Stimulated activated CD8-positive, alpha-beta memory T cell treated with anti-CD3 and anti-CD28 coated beads, Interleukin-12 subunit alpha, Interleukin-12 subunit beta, amount 100 ng/mL, for 4 hours (primary cell): ENCODE measurements around the gene TBX18.

ENCODE experiments used
- DNase-seq: peaks from one replicate; pipeline ENCODE4 v3.0.0-alpha.2; 2020; ENCODE audit warnings: low read depth

Gene TBX18

DNA sequence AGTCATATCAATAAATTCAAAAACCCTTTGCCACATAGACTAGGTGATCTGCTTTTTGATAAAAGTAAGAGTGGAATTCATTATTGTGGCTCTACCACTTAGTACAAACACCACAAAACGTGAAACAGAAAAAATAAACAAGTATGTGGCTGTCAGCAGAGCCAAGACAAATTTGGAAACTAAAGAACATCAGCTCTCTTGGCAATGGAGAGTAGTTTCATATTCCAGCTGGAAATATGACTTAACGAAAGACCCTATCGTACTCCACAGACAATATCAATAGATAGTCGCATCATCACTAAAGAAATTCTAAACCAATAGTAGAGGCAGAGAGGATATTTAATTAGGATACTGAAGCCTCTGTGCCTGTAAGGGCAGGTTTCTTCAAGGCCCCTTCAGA, 20.8 kb downstream of the TBX18 start:
- DNase-seq = no peak

DNA sequence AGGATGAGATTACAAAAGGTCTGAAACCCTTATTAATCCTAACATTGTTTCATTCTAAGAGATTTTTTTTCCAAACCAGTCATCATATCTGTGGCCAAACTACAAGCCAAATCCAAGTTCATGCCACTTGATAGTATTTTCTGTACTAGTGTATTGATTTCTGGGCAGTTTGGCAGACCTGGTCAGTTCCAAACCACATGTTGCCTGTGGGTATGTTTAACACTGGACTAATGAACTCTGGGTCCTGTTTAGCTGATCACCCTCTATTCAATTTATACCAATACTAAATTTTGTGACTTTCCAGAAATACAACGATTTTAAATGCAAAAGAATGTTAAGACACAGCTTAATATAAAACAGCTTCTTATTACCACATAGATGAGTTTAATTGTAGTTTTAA, 24.0 kb downstream of the TBX18 start:
- DNase-seq = no peak

DNA sequence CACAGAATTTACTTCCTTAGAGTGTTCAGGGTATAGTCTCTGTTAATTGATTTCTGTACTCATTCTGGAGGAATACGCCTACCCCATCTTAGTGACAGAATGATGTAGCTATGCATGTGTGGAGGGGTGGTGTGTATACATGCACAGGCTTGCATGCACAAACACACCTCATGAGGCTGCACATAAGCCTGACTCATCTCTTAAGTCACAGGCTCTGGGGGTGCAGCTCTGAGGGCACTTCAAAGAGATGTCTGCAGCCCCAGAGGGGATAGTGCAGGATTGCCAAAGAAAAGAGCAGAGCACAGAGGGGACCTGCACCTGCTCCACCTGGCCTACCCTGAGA, 24.6 kb downstream of the TBX18 start:
- no peak for DNase-seq

DNA sequence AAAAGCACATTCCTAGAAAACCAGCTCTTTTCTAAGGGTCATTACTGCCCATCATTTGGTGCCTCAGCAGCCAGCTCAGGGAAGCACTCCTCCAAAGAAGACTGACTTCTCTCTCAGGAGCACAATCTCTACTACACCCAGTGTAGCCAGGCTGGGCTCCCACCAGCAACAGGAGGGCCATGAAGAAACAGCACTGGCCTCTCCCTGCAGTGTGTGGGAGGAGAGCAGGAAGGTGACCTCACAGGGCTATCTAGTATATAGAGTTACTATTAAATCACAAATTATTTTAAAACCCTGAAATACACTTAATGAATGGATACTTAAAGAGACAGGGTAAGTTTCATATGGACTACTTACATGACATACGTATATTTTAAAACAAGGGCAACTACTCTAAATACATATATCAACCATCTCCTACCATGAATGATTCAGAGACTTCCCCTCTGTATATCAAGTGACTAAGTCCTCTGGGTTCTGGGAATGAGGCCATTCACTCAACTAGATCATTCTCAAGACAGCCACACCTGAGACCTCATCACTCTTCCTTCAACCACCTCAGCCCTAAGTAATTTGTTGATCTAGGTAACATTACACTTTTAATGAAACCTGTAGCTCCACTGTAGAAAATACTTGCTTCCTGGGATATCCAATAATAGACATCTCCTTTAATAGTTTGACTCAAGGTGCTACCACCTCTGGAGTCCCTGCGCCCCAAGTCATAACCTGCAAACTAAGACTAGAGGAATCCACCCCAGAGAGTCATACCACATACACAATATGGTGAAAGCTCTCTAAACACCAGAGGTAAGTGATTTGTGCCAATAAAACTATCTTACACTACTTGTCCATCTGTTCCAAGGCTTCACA, 25.2 kb downstream of the TBX18 start:
- no peak for DNase-seq

DNA sequence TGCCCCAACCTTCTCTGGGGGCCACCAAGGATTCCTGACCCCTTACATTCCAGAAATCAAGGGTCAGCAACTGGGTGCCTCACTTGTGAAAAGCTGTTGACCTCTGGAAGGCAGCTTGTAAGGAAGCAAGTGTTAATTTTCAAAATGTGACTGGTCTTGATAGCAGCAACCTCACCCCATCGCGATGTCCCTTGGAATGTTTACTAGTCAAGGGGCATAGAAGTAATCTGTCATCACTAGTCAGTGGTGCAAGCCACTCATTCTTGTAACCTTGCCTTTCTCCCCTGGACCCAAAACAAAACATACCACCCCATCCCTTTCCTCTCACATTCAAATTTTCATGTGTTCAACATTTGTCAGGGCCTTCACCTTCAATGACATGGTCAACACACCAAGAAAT, 30.5 kb downstream of the TBX18 start:
- DNase-seq = no peak

DNA sequence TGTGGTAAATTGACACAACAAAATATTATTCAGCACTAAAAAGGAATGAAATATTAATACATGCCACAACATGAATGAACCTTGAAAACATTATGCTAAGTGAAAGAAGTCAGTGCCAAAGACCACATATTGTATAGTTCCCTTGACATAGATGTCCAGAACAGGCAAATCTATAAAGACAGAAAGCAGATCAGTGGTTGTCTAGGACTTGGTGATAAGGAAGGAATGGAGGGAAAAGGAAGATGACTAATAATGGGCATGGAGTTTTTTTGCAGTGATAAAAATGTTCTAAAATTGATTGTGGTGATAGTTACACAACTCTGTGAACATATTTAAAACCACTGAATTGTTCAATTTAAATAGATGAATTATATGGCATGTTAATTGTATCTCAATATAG, 32.5 kb downstream of the TBX18 start:
- DNase-seq = no peak

DNA sequence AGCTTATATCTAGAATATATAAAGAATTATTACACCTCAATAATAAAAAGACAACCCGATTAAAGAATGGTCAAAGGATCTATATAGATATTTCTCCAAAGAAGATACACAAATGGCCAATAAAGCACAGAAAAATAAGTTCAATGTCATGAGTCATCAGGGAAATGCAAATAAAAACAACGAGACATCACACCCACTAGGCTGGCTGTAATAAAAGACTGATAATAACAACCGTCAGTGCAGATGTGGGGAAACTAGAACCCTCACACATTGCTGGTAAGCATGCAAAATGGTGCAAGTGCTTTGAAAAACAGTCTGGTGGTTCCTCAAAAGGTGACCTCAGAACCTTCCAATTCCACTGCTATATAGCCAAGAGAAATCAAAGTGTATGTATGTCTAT, 33.0 kb downstream of the TBX18 start:
- no peak for DNase-seq

DNA sequence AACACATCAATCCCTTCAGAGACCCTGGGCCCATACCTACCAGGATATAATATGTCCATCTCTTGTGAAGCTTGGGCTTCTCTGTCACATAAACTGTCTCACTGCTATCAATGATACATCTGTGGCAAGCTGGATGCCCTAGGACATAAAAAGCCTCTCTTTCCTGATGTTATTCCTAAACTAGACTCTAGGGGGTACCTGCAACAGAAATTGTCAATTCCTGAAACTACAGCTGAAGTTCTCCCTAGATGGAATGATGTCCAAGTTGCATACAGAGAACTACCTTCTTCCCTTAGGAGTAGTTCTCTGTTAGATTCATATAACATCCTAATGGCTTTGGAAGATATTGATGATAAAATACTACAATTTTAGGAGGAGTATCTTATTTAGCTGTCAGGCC, 35.8 kb downstream of the TBX18 start:
- DNase-seq = no peak

DNA sequence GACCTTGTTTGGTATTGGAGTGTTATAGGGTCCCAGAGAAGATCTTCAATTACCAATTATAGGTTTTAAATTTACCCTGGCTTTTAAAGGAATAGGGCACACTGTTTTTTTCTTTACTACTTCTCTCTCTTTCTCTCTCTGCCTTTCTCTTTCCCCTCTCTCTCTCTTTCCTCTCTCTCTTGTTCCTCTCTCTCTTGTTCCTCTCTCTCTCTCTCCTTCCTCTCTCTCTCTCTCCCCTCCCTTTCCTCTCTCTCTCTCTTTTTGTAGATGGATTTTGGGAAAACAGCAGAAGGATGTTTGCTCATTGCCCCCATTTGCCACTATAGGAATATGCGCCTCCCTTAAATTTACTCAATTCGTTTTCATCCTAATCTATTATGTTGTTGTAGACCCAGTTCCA, 45.2 kb downstream of the TBX18 start:
- no peak for DNase-seq

DNA sequence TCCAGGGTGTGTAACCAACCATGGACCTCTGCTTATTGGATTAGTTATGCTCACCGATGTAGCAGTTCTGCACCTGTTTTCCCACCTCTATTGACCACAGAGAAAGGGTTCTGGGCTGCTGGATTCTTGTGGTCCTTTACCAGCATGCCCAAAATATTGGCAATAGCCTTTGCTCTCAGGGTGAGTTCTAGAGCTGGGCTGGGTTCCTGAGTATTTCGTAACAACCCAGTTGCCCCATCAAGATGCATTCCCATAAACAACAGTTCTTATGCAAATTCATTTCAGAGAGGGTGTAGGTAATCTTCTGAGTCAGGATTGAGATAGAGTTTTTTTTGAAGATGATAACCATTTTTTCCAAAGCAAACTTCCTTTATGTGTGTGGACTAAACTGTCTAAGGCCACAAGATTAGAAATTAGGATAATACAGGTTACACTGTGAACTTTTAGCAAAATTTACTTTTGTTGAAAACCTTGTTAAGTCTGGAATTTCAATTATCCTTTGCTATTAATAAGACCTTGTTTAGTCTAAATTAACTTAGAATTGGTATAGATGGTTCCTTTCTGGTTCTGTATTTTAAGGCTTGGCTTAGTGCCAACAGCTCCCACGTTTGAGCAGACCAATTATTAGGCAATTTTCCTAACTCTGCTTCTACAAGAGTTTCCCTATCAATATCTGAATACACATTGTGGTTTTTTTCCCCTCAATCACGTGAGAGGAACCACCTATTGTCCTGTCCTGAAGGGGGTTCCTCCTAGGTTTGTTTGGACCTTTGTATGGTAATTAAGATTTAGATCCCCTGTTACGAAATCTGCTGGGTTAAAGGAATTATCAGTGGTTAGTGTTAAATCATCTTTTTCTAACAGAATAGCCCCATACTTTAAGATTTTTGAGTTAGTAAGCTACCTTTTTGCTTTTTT, 46.1 kb downstream of the TBX18 start:
- DNase-seq = no peak

DNA sequence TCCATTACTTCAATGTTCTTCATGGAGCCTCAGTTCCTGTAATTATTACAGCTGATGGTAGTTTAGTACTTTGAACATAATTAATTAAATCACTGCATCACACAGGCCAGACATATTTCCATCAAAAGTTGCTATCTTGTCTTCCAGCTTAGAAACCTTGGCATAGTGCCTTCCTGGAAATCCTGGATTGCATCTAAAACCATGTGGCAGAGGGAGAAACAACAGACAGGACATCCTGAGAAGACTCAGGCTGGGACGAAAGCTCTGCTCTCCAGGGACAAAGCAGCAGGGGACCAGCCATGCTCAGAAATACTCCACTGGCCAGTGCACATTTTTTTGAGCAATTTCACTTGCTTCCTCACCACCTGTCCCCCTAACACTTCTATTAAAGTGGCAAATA, 55.3 kb downstream of the TBX18 start:
- DNase-seq = no peak

DNA sequence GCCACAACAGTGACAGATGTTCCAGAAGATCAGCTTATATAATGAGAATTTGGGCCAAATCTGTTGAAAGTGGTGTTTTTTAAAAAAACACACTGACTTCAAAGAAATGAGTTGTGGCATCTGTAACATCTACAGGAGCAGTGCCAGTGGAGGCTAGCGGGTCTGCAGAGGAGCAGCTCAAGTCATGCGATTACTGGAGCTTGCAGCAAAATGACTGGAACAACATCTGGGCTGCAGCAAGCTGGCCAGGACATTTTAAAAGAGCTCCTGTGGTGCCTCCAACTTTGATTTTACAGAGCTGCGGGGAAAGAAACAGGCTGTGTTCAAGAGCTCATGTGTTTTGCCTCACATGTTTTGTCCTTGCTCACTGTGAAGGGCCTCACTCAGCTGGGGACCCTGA, 57.2 kb downstream of the TBX18 start:
- DNase-seq = no peak

DNA sequence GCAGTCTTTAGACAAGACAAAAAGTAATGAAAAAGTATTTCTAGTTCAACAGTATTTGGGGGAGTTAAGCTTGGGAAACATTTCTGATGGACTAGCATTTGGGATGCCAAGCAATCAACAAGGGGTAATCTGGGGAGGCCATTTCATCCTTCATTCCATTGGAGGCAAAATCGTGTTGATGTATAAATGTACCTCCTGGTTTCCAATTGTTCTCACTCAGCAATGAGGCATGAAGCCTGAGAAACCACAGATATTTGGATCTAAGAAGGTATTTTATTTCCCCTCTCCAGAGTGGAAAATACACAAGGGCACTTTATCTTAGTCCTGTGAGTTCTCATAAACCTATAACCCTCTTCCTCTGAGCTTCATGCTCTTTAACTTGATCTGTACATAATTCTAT, 68.2 kb downstream of the TBX18 start:
- no peak for DNase-seq

DNA sequence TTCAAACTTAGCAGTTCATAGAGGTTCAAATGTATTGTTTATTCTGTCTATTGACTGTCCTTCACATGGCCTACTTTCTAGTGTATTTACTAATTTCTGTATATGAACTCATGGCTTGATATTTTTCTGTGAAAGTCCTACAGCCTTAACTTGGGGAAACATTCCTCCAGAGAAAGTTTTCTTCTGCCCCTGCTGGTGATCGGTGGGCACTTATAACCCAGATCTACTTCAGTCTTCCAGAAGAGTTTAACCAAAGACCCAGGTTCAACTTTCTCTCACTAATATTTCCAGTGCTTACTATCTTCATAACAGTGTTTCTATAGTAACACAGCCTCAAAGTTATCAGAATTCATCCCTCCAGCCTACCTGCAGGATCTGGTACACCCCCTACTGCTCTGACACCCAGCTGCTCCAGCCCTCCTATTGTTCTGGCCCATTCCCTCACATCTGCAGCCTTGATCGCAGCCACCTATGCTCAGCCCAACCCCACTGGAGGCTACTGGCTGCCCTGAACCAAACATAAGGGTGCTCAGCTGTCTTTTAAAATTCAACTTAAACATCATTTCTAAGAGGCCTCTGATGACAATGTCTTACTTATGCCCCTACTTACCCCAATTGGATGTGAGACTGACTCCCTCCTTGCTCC, 72.3 kb downstream of the TBX18 start:
- DNase-seq = no peak

DNA sequence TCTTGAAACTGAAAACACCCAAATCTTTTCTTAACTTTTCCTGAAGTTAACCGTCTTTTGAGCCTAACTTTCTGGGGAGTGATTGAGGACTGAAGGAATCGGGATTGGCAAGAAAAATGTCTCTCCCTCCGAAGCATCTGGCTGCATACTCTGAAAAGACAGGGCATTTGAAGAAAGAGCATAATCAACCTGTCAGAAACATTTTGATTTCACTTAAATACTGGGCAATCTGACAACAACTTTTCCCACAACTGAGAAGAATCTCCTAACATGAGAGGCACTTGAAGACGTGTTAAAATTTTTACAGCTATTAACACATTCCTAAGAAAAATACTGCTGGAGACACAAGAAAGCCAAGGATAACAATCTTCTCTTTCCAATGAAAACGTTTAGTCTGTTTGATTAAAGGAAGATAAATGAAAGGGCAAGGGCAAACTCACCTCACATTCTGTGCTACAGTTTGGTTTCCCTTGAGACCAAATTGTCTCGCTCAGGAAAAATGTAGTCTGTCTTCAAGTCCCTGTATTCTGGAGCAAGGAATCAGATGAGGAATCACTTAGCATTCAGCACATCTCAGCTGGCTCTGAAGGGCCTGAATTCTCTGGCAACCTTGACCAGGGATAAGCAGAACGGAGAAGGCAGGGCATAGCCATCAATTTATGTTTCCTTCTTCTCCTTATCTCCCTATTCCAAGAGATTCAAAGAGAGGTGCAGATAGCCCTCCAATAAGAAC, 76.1 kb downstream of the TBX18 start:
- no peak for DNase-seq

DNA sequence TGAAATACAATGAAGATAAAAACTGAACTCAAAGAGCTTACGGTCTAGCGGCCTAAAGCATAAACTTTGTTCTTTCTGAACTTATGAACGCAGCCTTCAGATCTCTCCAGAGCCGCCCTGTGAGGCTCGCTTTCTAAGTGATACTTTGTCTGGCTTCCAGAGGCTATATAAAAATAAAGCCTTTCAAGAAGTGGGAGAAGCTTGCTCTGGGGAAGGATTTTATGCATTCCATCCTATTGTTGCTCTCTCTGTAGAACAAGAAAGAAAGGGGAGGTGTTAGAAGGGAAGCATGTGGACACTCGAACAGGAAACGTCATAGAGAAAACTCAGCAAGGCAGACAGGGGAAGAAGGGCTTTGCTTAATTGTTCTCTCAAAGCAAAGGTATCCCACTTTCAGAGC, 77.0 kb downstream of the TBX18 start:
- DNase-seq = no peak

DNA sequence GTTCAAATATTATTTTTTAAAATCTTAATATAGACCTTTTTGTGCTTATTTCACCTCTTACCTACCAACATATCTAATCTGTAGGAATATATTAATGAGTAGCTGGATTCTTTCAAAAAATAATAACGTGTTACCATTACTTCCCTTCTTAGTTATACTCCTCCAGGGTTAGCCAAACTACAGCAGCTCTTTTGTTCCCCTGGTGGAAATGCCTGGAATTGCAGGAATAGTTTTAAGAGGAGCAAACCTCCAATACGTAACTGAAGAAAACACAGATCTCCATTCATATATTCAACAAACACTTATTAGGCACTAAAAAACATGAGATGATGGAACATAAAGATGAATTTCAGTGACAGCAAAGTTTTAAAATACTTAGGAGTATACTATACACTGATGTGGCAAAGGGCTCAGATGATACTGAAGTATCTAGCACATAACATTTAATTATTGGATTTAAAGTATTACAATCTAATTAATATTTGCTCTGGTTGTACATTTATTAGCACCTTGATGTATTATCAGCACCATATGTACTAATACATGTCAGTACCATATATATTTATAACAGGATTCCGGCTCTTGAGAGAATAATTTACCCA, 78.3 kb downstream of the TBX18 start:
- DNase-seq = no peak

DNA sequence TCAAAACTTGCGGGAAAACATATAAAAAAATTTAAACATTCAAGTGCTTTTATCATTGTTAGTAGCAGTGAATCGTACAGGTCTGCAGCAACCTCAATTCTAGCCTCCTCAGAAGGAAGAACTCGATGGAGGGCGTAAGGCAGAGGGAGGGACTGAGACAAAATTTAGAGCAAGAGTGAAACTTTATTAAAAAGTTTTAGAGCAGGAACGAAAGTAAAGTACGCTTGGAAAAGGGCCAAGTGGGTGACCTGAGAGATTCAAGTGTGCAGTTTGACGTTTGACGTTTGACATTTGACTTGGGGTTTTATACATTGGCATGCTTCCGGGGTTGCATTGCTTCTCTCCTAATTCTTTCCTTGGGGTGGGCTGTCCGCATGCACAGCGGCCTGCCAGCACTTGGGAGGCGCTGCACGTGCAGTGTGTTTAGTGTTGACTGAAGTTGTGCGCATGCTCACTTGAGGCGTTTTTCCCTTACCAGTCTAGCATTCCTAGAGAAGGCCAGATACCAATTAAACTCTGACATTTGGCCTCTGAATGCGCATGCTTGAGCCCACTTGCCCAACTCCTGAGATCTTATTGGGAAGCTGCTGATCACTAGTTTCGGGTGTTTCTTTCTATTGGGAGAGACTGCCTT, 82.6 kb downstream of the TBX18 start:
- no peak for DNase-seq

DNA sequence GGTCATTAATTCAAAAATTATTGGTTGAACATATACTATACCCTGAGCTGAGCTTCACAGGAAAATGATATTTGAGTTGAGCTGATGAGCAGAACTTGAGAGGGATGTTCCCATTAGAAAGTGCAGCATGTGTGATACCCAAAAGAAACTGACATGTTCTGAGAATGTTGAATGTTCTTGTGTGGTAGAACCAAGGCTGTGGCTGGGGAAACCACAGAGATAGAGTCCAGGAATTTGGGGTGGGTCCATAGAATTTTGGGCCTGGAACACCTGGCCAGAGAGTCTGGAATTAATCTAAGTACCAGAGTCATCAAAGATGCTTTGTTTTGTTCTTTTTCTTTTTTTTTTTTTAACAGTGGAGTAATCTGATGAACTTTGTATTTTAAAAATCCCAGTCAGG, 88.7 kb downstream of the TBX18 start:
- DNase-seq = no peak

DNA sequence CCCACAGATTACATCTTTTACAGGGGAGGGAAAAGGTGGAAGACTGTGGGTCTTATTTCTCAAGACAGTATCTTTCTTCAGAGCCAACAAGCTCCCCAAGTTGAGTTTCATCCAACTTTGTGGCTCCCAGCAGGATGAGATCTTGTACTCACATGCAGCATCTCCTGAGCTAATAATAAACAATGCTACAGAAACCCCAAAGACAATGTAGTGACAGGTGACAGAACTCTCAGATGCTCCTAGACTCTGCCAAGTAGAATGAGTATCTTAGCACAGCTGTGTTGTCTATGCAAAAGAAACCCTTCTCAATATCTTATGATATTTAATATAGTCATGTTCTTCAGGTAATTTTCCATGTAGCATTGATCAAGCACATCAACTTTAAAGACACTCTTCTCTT, 90.0 kb downstream of the TBX18 start:
- no peak for DNase-seq

DNA sequence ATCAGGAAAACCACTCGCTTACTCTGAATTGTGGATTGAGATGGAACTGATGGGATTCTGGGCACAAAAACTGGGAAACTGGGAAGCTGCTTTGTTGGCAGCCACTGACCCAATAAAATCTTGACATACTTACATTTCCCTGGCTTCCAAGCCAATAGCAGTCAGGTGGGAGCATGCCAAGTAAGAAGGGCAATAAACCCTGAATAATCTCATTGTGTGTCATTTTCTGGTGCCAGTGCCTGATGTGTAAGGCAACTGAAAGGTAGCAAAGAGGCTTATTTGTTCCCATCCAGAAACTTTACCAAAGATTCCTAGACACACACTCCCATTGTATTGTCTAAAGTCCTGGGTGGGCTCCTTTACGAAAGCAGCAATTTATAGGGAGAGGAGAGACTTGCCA, 93.2 kb downstream of the TBX18 start:
- DNase-seq = no peak
